ENCODE data around the gene KTI12. TPM values are rescaled to one million over a fixed set of nuclear protein-coding genes. Genes with fewer than 3 reads are reported as not detected.
A peak's percentile ranks its signal among the peaks of the same experiment; 100 is the strongest.
"Not testable (repeated sequence)": the region's sequence is repeated elsewhere in the genome, so short reads cannot be mapped to it uniquely, and the experiment has no call there.

KTI12 gene
- total and polyA plus RNA-seq, 5 donors from 2014 or later: 20.0 to 43.1 (median 39.0) TPM

DNA sequence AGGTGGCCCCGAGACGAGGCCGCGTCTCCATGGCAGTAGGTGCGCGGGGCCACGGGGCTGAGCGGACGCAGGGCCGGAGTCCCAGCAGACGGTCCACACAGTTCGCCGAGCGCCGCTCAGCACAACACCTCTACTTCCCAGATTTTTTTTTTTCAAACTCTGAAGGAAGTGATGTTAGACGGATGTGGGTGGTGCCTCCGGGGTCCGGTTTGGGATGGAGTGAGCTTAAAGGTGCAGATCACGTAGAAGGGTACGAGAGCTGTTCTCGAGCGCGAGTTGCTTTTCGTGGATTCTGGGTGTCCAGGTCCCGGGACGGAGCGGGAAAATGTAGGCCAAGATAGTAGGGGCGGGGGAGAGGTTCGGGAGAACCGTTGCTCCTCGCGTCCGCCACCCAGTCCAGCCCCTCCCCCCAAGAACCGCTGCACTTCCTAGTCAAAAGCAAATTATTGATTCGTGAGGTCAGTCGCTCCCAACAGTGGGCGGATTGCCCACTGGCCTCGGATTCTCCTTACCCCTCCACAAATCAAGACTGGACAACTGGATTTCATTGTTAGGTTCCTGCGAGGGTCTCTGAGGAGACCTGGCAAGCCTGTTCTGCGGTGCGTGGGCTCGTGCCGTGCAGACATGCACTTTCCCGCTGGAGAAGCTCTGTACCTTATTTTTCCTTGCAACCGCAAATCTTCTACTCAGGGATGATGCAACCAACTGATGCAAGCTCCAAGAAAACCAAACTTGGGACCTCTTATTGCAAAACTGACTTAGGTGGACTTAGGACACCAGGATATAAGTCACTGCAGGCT lies 21.7 kb upstream of the KTI12 start, which contains the start of gene TXNDC12:
TSS of gene TXNDC12 (minus strand) at position 126 of the 800 bp plus-strand sequence. CDS start at position 31, 95 bp downstream.
- Mint-ChIP-seq H3K9me3 (no peaks in the 10 kb centered on the region), H3K36me3 (peaks cover 15% of the 10 kb centered on the region), H3K27me3 (peaks cover 5% of the 10 kb centered on the region), H3K27ac (peak within 1 kb of the TSS; percentile 95 to 99 (median 97)), H3K4me3 (peak within 1 kb of the TSS; percentile 91 to 100 (median 98)), H3K4me1 (peaks cover 18 to 72% (median 53%) of the 10 kb centered on the region in 4 donors)
- Histone ChIP-seq H3K27ac (ENCODE audit: insufficient read depth, low read length, poor library complexity, severe bottlenecking) (peak within 1 kb of the TSS; percentile 88), H3K4me1 (ENCODE audit: control insufficient read depth, insufficient read depth, low read length, poor library complexity, severe bottlenecking) (peaks cover 48% of the 10 kb centered on the region), H3K36me3 (ENCODE audit: control insufficient read depth, insufficient read depth, low read length) (peaks cover 8% of the 10 kb centered on the region), H3K4me3 (ENCODE audit: low read depth, low read length) (peak within 1 kb of the TSS; percentile 100), H3K9me3 (ENCODE audit: control insufficient read depth in 2 of 2, low read length in 2 of 2) (no peaks in the 10 kb centered on the region), H3K27me3 (ENCODE audit: control insufficient read depth, insufficient read depth, low read length) (no peaks in the 10 kb centered on the region)
- ATAC-seq (ENCODE audit: low read depth in 2 of 2) (peak; percentile 21 to 25), DNase-seq (peak; percentile 61 to 86 (median 64))

- Mint-ChIP-seq H3K9me3 (no peaks in the 10 kb centered on the region), H3K36me3 (peaks cover 18% of the 10 kb centered on the region), H3K4me1 (peaks cover 22 to 68% (median 49%) of the 10 kb centered on the region in 4 donors), H3K27me3 (peaks cover 5% of the 10 kb centered on the region), H3K27ac (peak overlapping the region; percentile 20 to 95 (median 95)), H3K4me3 (peak overlapping the region; percentile 91 to 100 (median 98))
- DNase-seq (peak in 1 of 3 donors; percentile 17), ATAC-seq (ENCODE audit: low read depth in 2 of 2) (no peak)
- peak overlapping the region; percentile 100 for H3K4me3 ChIP-seq (ENCODE audit: low read depth, low read length)
- no peaks in the 10 kb centered on the region for H3K27me3 ChIP-seq (ENCODE audit: control insufficient read depth, insufficient read depth, low read length)
- peaks cover 8% of the 10 kb centered on the region for H3K36me3 ChIP-seq (ENCODE audit: control insufficient read depth, insufficient read depth, low read length)
- peak overlapping the region; percentile 88 for H3K27ac ChIP-seq (ENCODE audit: insufficient read depth, low read length, poor library complexity, severe bottlenecking)
- H3K9me3 ChIP-seq (ENCODE audit: control insufficient read depth in 2 of 2, low read length in 2 of 2): no peaks in the 10 kb centered on the region
- peaks cover 46% of the 10 kb centered on the region for H3K4me1 ChIP-seq (ENCODE audit: control insufficient read depth, insufficient read depth, low read length, poor library complexity, severe bottlenecking)
Measured at GRCh38 chr1:52054496-52055065, 21.0 kb upstream of the KTI12 start.

DNA sequence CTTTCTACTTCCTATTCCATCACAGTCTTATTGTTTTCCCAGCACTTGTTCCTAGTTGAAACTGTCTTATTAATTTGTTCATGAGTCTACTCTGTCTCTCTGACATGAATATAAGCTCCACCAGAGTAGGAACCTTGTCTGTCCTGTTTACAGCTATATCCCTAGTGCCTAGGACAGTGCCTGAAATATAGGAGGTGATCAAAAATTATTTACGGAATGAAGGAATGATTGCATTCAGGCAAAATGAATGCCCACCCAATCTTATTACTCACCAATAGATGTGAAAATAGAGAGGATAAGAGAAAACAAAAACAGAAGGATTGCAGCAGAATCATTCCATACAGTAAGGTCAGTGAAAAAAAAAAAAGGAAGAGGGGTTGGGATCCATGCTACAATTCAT lies 20.3 kb upstream of the KTI12 start:
- H3K4me1 ChIP-seq (ENCODE audit: control insufficient read depth, insufficient read depth, low read length, poor library complexity, severe bottlenecking): peaks cover 46% of the 10 kb centered on the region
- peak overlapping the region; percentile 88 for H3K27ac ChIP-seq (ENCODE audit: insufficient read depth, low read length, poor library complexity, severe bottlenecking)
- H3K9me3 ChIP-seq (ENCODE audit: control insufficient read depth in 2 of 2, low read length in 2 of 2): no peaks in the 10 kb centered on the region
- Mint-ChIP-seq H3K36me3 (peaks cover 18% of the 10 kb centered on the region), H3K4me1 (peaks cover 22 to 62% (median 43%) of the 10 kb centered on the region in 4 donors), H3K27ac (peak overlapping the region in 2 of 3 donors; percentile 28 to 95), H3K27me3 (peaks cover 5% of the 10 kb centered on the region), H3K4me3 (peak overlapping the region; percentile 91 to 100 (median 98)), H3K9me3 (no peaks in the 10 kb centered on the region)
- DNase-seq (no peak), ATAC-seq (ENCODE audit: low read depth in 2 of 2) (no peak)
- H3K36me3 ChIP-seq (ENCODE audit: control insufficient read depth, insufficient read depth, low read length): peaks cover 8% of the 10 kb centered on the region
- peak overlapping the region; percentile 100 for H3K4me3 ChIP-seq (ENCODE audit: low read depth, low read length)
- H3K27me3 ChIP-seq (ENCODE audit: control insufficient read depth, insufficient read depth, low read length): no peaks in the 10 kb centered on the region

DNA sequence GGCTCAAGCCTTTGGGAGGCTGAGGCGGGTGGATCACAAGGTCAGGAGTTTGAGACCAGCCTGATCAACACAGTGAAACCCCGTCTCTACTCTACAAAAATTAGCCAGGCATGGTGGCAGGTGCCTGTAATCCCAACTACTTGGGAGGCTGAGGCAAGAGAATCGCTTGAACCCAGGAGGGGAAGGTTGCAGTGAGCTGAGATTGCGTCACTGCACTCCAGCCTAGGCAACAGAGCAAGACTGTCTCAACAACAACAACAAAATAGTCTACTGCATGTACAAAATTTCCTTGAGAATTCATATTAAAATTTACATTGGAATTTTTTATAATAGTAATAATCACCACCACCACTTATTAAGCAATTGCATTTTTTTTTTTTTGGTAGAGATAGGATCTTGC lies 15.7 kb upstream of the KTI12 start:
- not testable (repeated sequence) for H3K27ac ChIP-seq (ENCODE audit: insufficient read depth, low read length, poor library complexity, severe bottlenecking); ATAC-seq (ENCODE audit: low read depth in 2 of 2); H3K9me3 ChIP-seq (ENCODE audit: control insufficient read depth in 2 of 2, low read length in 2 of 2); H3K36me3 ChIP-seq (ENCODE audit: control insufficient read depth, insufficient read depth, low read length); H3K9me3 Mint-ChIP-seq; H3K4me3 ChIP-seq (ENCODE audit: low read depth, low read length); DNase-seq; H3K4me3 Mint-ChIP-seq; H3K27ac Mint-ChIP-seq; H3K27me3 Mint-ChIP-seq; H3K27me3 ChIP-seq (ENCODE audit: control insufficient read depth, insufficient read depth, low read length)
- H3K36me3 Mint-ChIP-seq: peaks cover 34% of the 10 kb centered on the region
- H3K4me1 ChIP-seq (ENCODE audit: control insufficient read depth, insufficient read depth, low read length, poor library complexity, severe bottlenecking): peaks cover 14% of the 10 kb centered on the region
- peaks cover 26 to 51% (median 30%) of the 10 kb centered on the region in 4 donors for H3K4me1 Mint-ChIP-seq

DNA sequence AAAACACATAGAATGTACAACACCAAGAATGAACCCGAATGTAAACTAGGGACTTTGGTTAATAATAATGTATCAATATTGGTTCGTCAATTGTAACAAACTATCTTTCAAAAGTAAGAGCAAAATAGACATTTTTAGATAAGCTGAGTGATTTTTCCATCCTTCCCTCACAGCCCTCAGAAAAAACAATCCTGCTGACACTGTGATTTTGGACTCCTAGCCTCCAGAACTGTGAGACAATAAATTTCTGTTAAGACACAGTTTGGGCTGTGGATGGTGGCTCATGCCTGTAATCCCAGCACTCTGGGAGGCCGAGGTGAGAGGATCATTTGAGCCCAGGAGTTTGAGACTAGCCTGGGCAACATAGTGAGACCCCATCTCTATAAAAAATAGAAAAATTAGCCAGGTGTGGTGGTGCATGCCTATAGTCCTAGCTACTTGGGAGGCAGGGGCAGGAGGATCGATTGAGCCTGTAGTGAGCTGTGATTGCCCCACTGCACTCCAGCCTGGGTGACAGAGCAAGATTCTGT lies 12.1 kb upstream of the KTI12 start:
- Mint-ChIP-seq H3K4me1 (peaks cover 20 to 27% (median 23%) of the 10 kb centered on the region in 4 donors), H3K4me3 (peak overlapping the region in 1 of 4 donors; percentile 36), H3K36me3 (peaks cover 35% of the 10 kb centered on the region), H3K27ac (peak overlapping the region in 1 of 3 donors; percentile 57)
- H3K27me3 ChIP-seq (ENCODE audit: control insufficient read depth, insufficient read depth, low read length); H3K36me3 ChIP-seq (ENCODE audit: control insufficient read depth, insufficient read depth, low read length); DNase-seq; H3K27ac ChIP-seq (ENCODE audit: insufficient read depth, low read length, poor library complexity, severe bottlenecking); H3K4me1 ChIP-seq (ENCODE audit: control insufficient read depth, insufficient read depth, low read length, poor library complexity, severe bottlenecking); H3K27me3 Mint-ChIP-seq; H3K9me3 Mint-ChIP-seq; ATAC-seq (ENCODE audit: low read depth in 2 of 2); H3K9me3 ChIP-seq (ENCODE audit: control insufficient read depth in 2 of 2, low read length in 2 of 2); H3K4me3 ChIP-seq (ENCODE audit: low read depth, low read length): not testable (repeated sequence)

- Mint-ChIP-seq H3K4me3 (no peak overlapping the region), H3K9me3 (peaks cover 0 to 1% (median 0%) of the 10 kb centered on the region in 7 donors), H3K36me3 (peaks cover 31% of the 10 kb centered on the region), H3K27ac (no peak overlapping the region), H3K27me3 (no peaks in the 10 kb centered on the region), H3K4me1 (peaks cover 16 to 24% (median 21%) of the 10 kb centered on the region in 4 donors)
- DNase-seq (no peak), ATAC-seq (ENCODE audit: low read depth in 2 of 2) (no peak)
- Histone ChIP-seq H3K36me3 (ENCODE audit: control insufficient read depth, insufficient read depth, low read length) (peaks cover 9% of the 10 kb centered on the region), H3K4me3 (ENCODE audit: low read depth, low read length) (no peak overlapping the region), H3K4me1 (ENCODE audit: control insufficient read depth, insufficient read depth, low read length, poor library complexity, severe bottlenecking) (no peaks in the 10 kb centered on the region), H3K27ac (ENCODE audit: insufficient read depth, low read length, poor library complexity, severe bottlenecking) (no peak overlapping the region), H3K27me3 (ENCODE audit: control insufficient read depth, insufficient read depth, low read length) (no peaks in the 10 kb centered on the region), H3K9me3 (ENCODE audit: control insufficient read depth in 2 of 2, low read length in 2 of 2) (no peaks in the 10 kb centered on the region)
Measured at GRCh38 chr1:52045236-52045635, 11.6 kb upstream of the KTI12 start.

- H3K4me1 ChIP-seq (ENCODE audit: control insufficient read depth, insufficient read depth, low read length, poor library complexity, severe bottlenecking): no peaks in the 10 kb centered on the region
- Mint-ChIP-seq H3K27me3 (no peaks in the 10 kb centered on the region), H3K4me3 (no peak overlapping the region), H3K4me1 (peaks cover 10 to 19% (median 16%) of the 10 kb centered on the region in 4 donors), H3K36me3 (peaks cover 34% of the 10 kb centered on the region), H3K9me3 (peaks cover 0 to 1% (median 0%) of the 10 kb centered on the region in 7 donors), H3K27ac (no peak overlapping the region)
- no peak overlapping the region for H3K4me3 ChIP-seq (ENCODE audit: low read depth, low read length)
- ATAC-seq (ENCODE audit: low read depth in 2 of 2) (no peak), DNase-seq (no peak)
- no peaks in the 10 kb centered on the region for H3K27me3 ChIP-seq (ENCODE audit: control insufficient read depth, insufficient read depth, low read length)
- no peaks in the 10 kb centered on the region for H3K9me3 ChIP-seq (ENCODE audit: control insufficient read depth in 2 of 2, low read length in 2 of 2)
- H3K27ac ChIP-seq (ENCODE audit: insufficient read depth, low read length, poor library complexity, severe bottlenecking): no peak overlapping the region
- peaks cover 25% of the 10 kb centered on the region for H3K36me3 ChIP-seq (ENCODE audit: control insufficient read depth, insufficient read depth, low read length)
Measured at GRCh38 chr1:52041551-52042185, 8.1 kb upstream of the KTI12 start.

All from CD4-positive, CD25-positive, alpha-beta regulatory T cell (primary cell).